ENCODE measurements around the gene R3HDML.

R3HDML gene

DNA sequence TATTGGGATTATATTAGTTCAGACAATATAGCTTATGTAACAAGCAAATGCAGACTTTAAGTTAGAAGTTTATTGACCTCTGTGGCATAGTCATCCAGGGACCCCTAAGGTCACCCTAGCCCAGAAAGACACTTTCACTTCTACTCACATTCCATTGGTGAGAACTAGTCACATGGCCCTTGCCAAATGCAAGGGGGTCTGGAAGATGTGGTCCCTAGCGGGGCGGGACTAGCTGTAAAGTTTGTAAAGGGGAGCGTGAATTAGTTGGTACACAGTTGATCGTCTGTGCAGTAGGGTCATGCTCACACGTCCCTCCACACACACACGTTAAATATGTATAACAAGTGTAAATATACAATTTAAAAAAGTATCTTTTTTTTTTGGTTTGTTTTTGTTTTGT lies 27.9 kb downstream of the R3HDML start:
- DNase-seq, result no peak

DNA sequence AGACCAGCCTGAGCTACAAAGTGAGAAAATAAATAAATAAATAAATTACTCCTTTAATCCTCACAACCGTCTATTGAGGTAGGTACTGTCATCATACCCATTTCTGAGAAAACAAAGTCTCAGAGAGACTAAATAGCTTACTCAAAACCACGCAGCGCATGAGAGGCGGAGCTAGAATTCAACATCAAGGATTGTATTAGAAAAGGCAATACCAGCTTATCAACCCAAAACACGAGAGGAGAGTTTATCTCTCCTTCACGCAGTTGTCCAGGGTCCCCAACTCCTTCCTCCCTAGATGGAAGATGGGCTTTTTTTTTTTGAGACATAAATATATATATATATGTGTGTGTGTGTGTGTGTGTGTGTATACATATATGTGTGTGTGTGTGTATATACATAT lies 30.9 kb downstream of the R3HDML start:
- no peak for DNase-seq

DNA sequence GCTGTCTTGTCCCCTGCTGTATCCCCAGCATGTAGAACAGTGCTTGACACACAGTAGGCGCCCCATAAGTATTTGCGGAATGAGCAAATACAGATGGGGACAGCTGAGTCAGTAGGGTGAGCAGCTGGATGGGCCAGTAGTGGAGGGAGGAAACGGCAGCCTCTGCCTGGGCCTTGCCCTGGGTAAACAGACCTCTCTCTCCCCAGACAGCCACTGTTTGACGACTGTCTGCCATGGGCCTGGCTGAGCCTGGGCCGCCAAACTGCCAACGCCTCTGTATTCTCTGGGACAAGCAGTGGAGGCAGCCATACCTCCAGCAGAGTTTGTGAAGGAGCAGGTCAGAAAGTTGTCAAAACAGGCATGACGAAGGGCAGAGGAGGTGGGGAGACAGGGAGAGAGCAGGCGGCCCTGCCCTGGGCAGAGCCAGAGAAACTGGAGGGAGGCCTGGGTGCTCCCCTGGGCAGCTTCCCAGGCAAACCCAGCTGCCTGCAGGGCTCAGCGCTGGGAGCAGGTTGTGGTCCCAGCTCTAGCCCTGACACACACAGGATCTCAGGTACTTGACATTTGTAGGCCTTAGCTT lies 33.9 kb downstream of the R3HDML start:
- DNase-seq, result peak; percentile 13

DNA sequence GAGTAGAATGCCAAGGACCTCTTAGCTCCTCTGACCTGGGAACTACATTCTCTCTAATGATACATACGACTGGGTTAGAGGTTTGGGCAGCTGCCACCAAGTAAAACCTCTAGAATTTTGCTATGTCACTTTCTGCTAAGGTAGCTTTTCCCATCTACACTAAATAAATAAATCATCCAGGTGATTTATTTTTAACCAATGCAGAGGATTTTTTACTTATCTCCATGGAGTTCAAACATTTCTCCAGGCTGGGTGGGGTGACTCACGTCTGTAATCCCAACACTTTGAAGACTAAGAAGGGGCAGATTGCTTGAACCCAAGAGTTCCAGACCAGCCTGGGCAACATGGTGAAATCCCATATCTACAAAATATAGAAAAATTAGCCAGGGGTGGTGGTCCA lies 45.8 kb downstream of the R3HDML start:
- no peak for DNase-seq

DNA sequence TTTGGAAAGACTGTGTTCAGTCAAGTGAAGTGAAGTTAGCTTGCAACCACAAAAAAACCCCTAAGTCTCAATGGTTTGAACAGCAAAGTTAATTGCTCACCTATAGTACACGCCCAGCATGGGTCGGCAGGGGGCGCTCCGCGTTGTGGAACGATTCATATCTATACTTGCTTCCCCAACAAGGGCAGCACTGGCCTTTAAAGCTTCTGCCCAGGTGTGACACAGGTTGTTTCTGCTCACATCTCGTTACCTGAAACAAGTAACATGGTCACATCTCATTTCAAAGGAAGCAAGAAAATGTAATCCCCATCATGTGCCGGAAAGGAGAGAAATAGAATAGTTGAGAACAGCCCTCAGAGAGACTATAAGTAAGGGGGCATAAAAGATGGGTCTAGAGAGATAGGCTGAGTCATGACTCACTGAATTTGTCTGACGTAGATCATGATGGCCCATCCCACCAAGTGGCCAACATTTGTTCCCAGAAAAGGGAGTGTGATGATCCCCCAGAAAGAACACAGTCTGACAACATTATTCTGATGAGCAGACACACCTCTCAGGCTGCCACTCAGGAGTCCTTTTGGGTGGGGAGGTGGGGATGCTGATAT lies 47.7 kb downstream of the R3HDML start:
- DNase-seq, result peak; percentile 54

DNA sequence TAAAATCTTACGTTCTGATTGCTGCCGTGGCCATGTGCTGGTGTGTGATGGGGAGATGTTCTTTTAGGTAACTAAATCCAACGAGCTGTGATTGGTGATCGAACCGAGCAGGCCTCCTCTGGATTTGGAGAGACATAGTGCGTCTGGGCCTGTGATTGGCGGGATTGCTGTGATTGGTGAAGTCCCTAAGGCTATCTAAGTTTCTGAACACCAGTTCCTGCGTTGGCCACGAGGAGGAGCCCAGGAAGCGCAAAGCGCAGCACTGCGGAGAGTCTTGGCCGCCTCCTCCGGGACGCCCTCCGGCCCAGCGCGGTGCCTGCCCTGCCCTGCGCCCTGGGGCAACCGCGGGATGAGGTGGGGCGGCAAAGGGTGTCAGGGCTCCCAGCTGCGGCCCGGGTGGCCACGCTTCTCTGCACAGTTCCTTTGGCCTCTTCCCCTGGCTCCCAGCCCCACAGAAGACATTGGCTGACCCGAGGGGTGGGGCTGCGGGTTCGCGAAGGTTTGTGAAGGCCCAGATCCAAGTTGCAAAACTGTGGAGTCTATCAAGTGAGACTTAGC lies 51.7 kb downstream of the R3HDML start:
- DNase-seq, result peak; percentile 74

DNA sequence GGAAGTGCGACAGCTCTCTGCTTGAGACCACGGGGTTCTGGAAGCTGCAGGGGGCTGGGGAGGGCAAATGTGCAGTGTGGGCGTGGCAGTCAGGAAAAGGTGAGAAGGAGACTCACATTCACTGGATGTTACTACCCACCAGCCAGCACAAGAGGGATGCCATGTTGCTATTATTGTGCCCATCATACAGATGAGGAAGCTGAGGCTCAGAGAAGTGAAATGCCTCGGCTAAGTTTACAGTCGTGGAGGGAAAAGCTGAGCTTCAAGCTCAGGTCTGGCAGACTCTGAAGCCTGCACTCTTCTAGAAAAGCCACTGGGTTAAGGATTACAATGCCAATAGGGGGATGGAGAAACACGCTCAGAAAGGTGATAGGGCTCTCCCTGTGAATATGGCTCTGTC lies 53.0 kb downstream of the R3HDML start:
- DNase-seq, result no peak

DNA sequence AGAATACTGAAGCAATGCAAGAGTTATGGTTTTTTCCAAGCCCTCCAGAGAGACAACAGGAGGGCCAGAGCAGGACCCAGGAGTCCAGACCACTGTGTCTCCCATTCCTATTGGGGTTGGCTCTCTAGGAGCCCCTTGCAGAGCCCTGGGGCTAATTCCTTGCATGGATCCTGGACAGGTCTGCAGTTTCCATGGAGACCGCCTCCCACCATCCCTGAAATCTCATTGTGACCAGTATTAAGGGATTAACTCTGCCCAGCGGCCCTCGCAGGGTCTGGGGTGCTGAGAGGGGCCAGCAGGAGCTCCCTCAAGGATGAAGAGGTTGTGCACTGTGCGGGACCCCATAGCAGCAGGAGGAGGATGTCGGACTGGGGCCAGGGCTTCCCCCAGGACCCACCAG lies 53.4 kb downstream of the R3HDML start:
- DNase-seq, result no peak

DNA sequence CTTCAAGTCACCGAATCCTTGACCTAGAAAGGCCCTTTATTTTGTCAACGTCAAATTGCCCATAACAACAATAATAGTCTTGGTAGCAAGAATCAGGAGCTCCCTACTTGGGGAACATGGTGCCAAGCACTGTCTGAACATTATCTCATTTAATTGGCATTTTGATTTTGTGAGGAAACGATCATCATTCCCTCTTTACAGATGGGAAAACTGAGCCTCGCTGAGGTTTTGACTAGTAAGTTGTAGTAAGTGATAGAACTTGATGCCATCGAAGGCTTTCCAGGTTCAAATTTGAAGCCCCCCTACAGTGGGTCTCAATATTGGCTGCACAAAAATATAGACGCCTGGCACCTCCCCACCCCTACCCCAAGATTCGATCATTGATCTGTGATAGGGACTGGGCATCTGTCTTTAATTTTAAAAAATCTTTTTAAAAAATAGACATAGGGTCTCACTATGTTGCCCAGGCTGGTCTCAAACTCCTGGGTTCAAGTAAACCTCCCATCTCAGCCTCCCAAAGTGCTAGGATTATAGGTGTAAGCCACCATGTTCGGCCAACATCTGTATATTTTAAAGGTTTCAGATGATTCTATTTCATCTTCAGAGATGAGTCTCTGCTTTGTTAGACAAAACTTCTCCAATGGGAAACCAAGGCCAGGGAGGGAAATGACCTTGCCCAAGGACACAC lies 55.4 kb downstream of the R3HDML start:
- DNase-seq, result no peak

DNA sequence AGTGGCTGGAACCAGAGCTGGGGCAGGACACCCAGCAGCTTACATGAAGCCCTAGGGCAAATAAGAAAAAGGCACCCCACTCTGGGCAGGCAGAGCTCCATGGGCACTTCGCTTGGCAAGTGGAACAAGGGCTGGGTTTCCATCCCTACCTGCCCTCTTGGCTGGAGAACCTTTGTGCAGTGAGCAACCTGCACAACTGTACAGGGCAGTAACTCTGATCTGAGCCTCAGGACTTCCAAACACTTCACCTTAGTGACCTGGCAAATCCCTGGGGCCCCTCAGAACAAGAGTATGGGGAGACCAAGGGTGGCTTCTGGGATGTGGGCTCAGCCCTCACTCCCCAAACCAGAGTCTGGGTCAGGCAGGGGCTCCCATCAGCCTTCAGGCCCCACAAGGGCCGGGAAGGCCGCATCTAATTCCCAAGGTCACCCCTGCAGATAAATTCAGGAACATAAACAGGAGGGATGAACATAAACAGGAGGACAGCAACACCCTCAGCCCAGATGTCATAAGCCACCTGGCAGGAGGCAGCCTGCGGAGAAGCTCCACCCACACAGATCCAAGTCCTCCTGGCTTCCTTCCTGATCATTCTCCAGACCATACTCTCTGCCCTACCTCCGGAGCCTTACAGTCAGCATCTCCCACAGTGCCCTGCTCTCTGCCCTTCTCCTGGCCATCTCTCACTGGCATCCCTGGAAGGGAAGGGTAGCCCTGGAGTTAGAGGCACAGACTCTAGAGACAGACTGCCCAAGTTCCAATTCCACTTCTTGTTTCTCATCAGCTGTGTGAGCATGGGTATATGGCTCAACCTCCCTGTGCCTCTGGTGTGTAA lies 56.1 kb downstream of the R3HDML start:
- no peak for DNase-seq

DNA sequence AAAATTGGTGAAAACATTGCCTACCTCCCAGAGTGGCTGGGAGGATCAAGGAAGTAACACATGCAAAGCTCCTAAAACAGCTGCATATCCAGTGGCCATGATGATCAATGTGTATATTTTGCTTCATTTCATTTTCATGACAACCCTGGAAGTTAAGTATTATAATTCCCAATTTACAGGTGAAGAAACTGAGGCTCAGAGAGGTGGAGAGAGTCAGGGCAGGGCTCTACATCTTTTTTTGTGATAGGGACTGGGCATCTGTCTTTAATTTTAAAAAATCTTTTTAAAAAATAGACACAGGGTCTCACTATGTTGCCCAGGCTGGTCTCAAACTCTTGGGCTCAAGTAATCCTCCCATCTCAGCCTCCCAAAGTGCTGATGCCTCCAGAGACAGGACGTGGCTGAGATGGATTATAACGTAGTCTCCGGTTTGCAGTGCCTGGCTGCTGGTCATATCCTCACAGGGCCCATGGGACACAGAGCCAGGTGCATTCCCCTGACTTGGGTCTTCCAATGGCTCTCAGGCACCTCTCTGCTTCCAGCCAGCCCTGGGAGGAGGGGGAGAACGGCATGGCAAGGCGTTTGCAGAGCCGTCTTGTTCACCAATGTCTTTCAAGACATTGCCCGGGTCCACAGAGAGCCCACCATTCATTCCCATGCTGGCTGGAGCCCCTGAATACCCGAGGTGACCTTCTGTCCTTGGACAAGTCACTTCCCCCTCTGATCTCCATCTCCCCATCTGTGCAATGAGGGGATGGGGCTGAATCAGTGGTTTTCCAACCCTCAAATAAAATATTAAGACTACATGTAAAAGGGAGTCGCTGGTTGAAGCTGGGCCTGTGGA lies 57.0 kb downstream of the R3HDML start:
- no peak for DNase-seq

DNA sequence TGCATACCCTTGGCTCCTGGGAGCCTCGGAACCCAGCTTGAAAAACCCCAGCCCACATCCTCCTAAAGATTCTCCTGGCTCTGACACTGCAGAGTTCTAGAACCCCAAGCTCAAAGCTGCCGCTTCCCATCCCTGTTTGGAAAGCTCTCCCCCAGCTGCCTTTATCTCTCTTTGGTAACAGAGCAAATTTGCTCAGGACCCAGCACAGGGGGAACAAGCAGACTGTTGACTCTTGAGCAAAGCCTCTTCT lies 57.5 kb downstream of the R3HDML start:
- DNase-seq, result no peak

DNA sequence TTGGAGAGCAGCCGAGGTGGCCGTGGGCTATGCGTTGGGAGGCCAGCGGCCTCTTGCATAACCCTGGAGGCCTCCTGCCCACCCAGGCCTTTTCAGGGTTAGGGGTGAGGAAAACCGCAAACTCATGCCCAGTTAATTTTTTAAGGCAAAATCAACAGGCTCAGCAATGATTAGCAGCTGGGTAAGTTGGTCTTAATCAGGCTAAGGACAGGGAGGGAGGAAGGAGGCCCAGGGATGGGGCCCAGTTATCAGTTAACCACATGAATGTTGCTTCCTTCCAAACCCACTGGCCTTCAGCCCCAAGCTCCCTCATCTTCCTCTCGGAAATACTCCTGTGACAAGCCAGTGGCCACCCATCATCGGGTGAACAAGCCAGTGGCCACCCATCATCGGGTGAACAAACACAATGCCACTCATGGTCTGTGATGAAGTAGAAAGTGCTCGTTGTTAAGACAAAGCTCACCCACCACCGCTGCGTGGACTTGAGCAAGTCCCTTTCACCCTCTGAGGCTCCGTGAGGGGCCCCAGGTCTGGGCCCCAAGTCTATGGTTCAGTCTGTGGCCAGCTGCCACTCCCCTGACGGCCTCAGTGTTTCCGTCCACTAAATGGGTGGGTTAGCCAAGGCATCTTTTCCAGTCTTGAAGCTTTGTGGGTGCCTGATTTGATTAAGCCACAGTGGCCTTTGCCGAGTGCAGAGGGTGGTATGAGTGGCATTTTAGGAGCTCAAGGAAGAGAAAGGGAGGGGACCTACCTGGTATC lies 58.0 kb downstream of the R3HDML start:
- no peak for DNase-seq

DNA sequence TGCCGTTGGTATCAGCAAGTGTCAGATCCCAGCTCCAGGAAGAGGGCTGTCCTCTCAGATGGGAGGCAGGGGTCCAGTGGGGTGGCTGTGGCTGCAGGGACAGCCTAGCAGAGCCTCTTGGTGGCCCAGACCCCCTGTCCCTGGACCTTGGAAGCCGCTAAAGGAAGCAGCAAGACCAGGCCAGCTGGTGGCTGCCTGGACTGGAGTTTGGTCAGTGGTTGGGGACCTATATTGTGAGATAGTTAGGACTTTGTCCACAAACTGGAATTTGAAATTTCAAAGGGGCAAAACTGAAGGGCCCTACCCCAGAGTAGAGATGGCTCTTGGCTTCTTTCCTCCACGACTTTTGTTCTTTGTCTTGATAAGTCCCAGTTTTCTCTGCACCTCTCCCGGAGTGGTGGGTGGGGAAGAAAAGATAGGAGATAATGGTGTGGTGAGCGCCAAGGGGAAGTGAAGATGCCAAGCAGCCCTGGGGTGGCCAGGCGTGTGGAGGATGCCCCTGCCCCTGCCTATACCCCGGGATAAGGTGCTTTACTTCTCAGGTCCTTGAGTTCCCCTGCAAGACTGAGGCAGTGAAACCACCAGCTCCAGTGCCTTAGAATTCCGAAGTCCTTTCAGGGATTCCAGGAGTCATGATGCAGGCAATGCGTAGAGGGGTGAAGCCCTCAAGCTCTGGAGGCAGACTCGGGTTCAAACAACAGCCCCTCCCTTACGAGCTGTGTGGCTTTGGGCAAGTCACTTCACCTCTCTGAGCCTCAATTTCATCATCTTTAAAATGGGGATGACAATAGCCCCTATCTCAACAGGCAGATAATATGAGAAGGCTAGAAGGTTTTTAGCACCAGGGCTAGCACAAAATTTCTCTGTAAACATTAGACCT lies 58.9 kb downstream of the R3HDML start:
- no peak for DNase-seq

DNA sequence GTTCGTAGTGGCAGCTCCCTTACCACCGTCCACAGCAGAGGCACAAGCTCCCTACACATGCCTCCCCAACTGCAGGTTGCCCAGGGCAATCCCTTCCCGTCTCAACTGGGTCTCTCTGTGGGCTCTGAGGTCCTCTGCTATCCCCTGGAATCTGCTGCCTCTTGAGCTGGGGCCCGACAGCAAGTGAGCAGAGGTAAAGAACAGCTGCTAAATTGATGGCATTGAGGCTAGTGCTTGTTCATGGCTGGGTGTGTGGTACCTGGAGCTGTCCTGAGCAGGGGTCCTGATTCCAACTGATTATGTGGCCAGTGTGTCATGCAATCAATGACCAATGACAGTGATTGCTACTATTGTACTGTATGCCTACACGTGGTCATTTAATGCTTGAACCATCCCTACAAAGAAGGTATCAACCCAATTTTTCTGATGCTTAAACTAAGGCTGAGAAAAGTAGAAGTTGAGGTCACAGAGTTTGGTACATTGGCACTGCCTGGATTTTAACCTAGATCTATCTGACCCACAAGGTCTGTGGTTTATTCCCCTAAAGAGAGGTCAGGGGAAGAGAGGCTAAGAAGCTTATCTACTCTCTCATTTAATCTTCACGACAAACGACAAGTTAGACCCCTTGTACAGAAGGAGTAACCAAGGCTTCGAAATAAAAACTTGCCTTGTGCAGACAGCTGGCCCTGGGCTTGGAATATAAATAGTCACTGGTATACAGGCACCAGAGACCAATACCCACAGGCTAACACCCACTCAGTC lies 59.7 kb downstream of the R3HDML start:
- DNase-seq, result no peak

DNA sequence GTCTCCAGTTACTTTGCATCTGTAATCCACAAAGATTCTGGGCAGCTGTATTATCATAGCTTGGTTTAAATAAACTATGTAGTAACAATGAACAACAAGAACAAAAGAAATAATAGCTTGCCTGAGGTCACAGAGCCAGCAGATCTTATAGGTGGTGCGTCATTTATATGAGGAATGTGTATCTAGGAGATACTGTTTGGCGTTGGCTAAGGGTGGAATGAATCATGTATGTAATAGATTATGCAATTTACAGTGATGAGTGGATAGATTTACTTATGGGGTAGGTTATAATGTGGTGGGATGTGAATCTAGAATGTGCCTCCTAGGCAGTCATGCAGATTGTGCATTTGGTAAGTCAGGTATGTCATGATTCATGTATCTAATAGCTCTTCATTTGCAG lies 61.5 kb downstream of the R3HDML start:
- DNase-seq, result peak; percentile 22

DNA sequence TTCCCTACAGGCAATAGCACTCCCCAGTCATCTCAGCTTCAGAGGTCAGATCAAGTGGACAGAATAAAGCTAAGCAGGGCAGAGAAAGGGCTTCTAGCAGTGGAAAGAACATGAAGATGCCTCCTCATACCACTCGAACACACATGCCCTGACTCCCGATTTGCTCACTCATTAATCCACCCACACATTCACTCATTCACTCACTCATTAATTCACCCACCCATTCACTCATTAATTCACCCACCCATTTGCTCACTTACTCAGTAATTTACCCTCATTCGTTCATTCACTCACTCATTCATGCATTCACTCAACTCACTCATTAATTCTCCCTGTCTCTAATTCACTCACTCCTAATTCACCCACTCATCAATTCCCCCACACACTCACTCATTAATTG lies 62.6 kb downstream of the R3HDML start:
- no peak for DNase-seq

DNA sequence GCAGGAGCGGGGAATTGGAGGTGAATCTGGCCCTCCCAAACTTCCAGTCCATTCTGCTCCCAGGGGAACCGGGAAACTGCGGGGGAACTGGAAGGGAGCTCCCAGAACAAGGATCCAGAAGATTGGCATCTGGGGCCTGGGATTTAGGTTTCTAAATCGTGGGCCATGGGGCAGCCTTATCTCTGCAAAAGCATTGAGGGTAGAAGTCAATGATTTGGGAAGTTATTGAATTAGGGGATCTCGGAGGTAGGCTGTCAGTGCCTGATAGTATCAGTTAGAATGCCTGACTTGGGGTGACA lies 63.8 kb downstream of the R3HDML start:
- no peak for DNase-seq
